IMR-90 (cell line): ENCODE measurements around the gene ZNF521. TPM values are rescaled to one million over a fixed set of nuclear protein-coding genes. Genes with fewer than 3 reads are reported as not detected.

Experiments used
- ATAC-seq: fragments of 200-7000 bp; cut with Tn5 transposase; 2 replicates; pipeline ENCODE4 v1.9.1; 2020; ENCODE audit warnings: low read depth, mild to moderate bottlenecking, moderate library complexity
- BruUV-seq: library from RNA; stranded (reverse); fragments of 400-500 nt; replicated peaks from 2 replicates; lab custom pipeline; 2021; lab: Mats Ljungman, UMichigan
- CTCF ChIA-PET: fragments of 300-600 bp; formaldehyde crosslinking; extraction: SDS; loops from one replicate; lab custom pipeline; 2021; ENCODE audit warnings: antibody characterized with exemption; lab: Yijun Ruan, JAX
- POLR2A ChIA-PET: fragments of 300-600 bp; sonication (Branson Sonifier 250); formaldehyde crosslinking; loops from one replicate; lab custom pipeline; 2022; ENCODE audit warnings: antibody characterized with exemption; ENCODE audit not compliant: unreplicated experiment; lab: Charles Lee
- DNase-seq: peaks from one replicate; pipeline ENCODE4 v3.0.0; 2013
- H2AFZ ChIP-seq: replicated peaks from 2 replicates; pipeline ENCODE3; 2013; ENCODE audit warnings: low read length, mild to moderate bottlenecking; ENCODE audit not compliant: poor library complexity
- H2AK5ac ChIP-seq: 2 replicates; pipeline ENCODE4 v1.6.1; 2013; ENCODE audit warnings: low read depth, low read length, inconsistent platforms
- H2AK9ac ChIP-seq: replicated peaks from 2 replicates; pipeline ENCODE3; 2013; ENCODE audit warnings: mild to moderate bottlenecking, low read depth, low read length, moderate library complexity; ENCODE audit not compliant: poor library complexity
- H2BK120ac ChIP-seq: 2 replicates; pipeline ENCODE4 v1.6.1; 2013; ENCODE audit warnings: low read depth, low read length, inconsistent platforms
- H2BK15ac ChIP-seq: 3 replicates; pipeline ENCODE4 v1.6.1; 2013; ENCODE audit warnings: low read depth, low read length, inconsistent platforms
- H2BK20ac ChIP-seq: 2 replicates; pipeline ENCODE4 v1.6.1; 2013; ENCODE audit warnings: low read depth, mild to moderate bottlenecking, inconsistent platforms, low read length, moderate library complexity
- H2BK5ac ChIP-seq: 2 replicates; pipeline ENCODE4 v1.6.1; 2013; ENCODE audit warnings: mild to moderate bottlenecking, low read depth, low read length, inconsistent platforms; ENCODE audit not compliant: poor library complexity, severe bottlenecking
- H3K14ac ChIP-seq: replicated peaks from 2 replicates; pipeline ENCODE4 v1.6.1; 2013; ENCODE audit warnings: low read depth, low read length, inconsistent platforms
- H3K18ac ChIP-seq: 2 replicates; pipeline ENCODE4 v1.6.1; 2013; ENCODE audit warnings: low read depth, low read length, control low read depth
- H3K23ac ChIP-seq: 2 replicates; pipeline ENCODE4 v1.6.1; 2013; ENCODE audit warnings: low read depth, low read length, inconsistent platforms
- H3K27ac ChIP-seq: 2 replicates; pipeline ENCODE4 v1.5.1; 2013; ENCODE audit warnings: mild to moderate bottlenecking, control low read depth, low read length; ENCODE audit not compliant: insufficient read depth
- H3K27me3 ChIP-seq: 2 replicates; pipeline ENCODE4 v1.6.1; 2013; ENCODE audit warnings: low read length; ENCODE audit not compliant: control insufficient read depth, insufficient read depth
- H3K36me3 ChIP-seq: 2 replicates; pipeline ENCODE4 v1.6.1; 2013; ENCODE audit warnings: low read length, mixed read lengths; ENCODE audit not compliant: control insufficient read depth, insufficient read depth
- H3K4ac ChIP-seq: 2 replicates; pipeline ENCODE4 v1.6.1; 2013; ENCODE audit warnings: low read depth, low read length, inconsistent platforms
- H3K4me1 ChIP-seq: 2 replicates; pipeline ENCODE4 v1.6.1; 2013; ENCODE audit warnings: low read length, mixed read lengths; ENCODE audit not compliant: control insufficient read depth, insufficient read depth
- H3K4me2 ChIP-seq: 2 replicates; pipeline ENCODE4 v1.6.1; 2013; ENCODE audit warnings: low read depth, mild to moderate bottlenecking, control low read depth, low read length, moderate library complexity
- H3K4me3 ChIP-seq: 2 replicates; pipeline ENCODE4 v1.5.1; 2013; ENCODE audit warnings: low read depth, mild to moderate bottlenecking, control low read depth, low read length, moderate library complexity; ENCODE audit not compliant: insufficient read depth
- H3K56ac ChIP-seq: 2 replicates; pipeline ENCODE4 v1.6.1; 2013; ENCODE audit warnings: low read length, inconsistent platforms; ENCODE audit not compliant: insufficient read depth; ENCODE audit errors: extremely low read depth
- H3K79me1 ChIP-seq, 2 experiments: 2 replicates each; pipeline ENCODE4 v1.6.1; 2013; ENCODE audit warnings: low read length in 2 of 2, inconsistent platforms in 1 of 2, low read depth in 1 of 2
- H3K9ac ChIP-seq: 2 replicates; pipeline ENCODE4 v1.6.1; 2013; ENCODE audit warnings: low read depth, low read length, control low read depth
- H3K9me1 ChIP-seq: 2 replicates; pipeline ENCODE4 v1.6.1; 2013; ENCODE audit warnings: low read length, inconsistent platforms; ENCODE audit not compliant: insufficient read depth
- H3K9me3 ChIP-seq: 2 replicates; pipeline ENCODE4 v1.6.1; 2013; ENCODE audit warnings: low read length; ENCODE audit not compliant: control insufficient read depth, insufficient read depth
- H4K20me1 ChIP-seq: 2 replicates; pipeline ENCODE4 v1.6.1; 2013; ENCODE audit warnings: low read length, inconsistent platforms; ENCODE audit not compliant: insufficient read depth
- H4K5ac ChIP-seq: 2 replicates; pipeline ENCODE4 v1.6.1; 2013; ENCODE audit warnings: mild to moderate bottlenecking, low read depth, low read length, control low read depth
- H4K8ac ChIP-seq, 2 experiments: 2 replicates each; pipeline ENCODE4 v1.6.1; 2013; ENCODE audit warnings: low read depth in 2 of 2, low read length in 2 of 2, control low read depth in 1 of 2, inconsistent platforms in 1 of 2
- H4K91ac ChIP-seq: 2 replicates; pipeline ENCODE4 v1.6.1; 2013; ENCODE audit warnings: low read depth, low read length, inconsistent platforms; ENCODE audit not compliant: insufficient read depth
- BHLHE40 ChIP-seq: fragments of 150-350 bp; IDR thresholded peaks from 2 replicates; pipeline ENCODE4 v1.6.1; 2016; ENCODE audit warnings: mild to moderate bottlenecking, low read depth, low read length
- CEBPB ChIP-seq: IDR thresholded peaks from 2 replicates; pipeline ENCODE4 v1.6.1; 2012; ENCODE audit warnings: low read depth, low read length, improper control_type of control experiment
- MAFK ChIP-seq: IDR thresholded peaks from 2 replicates; pipeline ENCODE4 v1.6.1; 2012; ENCODE audit warnings: low read depth, low read length, improper control_type of control experiment
- MAZ ChIP-seq: IDR thresholded peaks from 2 replicates; pipeline ENCODE4 v1.6.1; 2012; ENCODE audit warnings: low read depth, mild to moderate bottlenecking, low read length, improper control_type of control experiment, moderate library complexity, borderline replicate concordance
- NFE2L2 ChIP-seq: fragments of 150-350 bp; IDR thresholded peaks from 2 replicates; pipeline ENCODE4 v1.6.1; 2016; ENCODE audit warnings: low read depth, mild to moderate bottlenecking, low read length
- POLR2A ChIP-seq: IDR thresholded peaks from 2 replicates; pipeline ENCODE4 v1.6.1; 2012; ENCODE audit warnings: mild to moderate bottlenecking, low read depth, low read length
- RCOR1 ChIP-seq: IDR thresholded peaks from 2 replicates; pipeline ENCODE4 v1.6.1; 2012; ENCODE audit warnings: mild to moderate bottlenecking, low read length, improper control_type of control experiment; ENCODE audit not compliant: insufficient replicate concordance
- USF2 ChIP-seq: fragments of 150-350 bp; IDR thresholded peaks from 2 replicates; pipeline ENCODE4 v1.6.1; 2017; ENCODE audit warnings: mild to moderate bottlenecking, antibody characterized with exemption, low read length, low read depth
- WGBS, 2 experiments: methylation state at CpG; one replicate each; pipeline versions ENCODE4 v1.1.5 to v1.1.7; 2013; ENCODE audit warnings: missing lambda C conversion rate in 2 of 2; ENCODE audit not compliant: insufficient read length in 1 of 2; ENCODE audit errors: extremely low coverage in 2 of 2; 5-methylcytosine and 5-hydroxymethylcytosine counted together
- dilution Hi-C: fragments of 300-500 bp; cut with HindIII; formaldehyde crosslinking; loops from one replicate; pipeline ENCODE4 v1.14.3; 2018; ENCODE audit warnings: low sequenced_read_pairs; ENCODE audit not compliant: unreplicated experiment
- in situ Hi-C: fragments of 300-500 bp; cut with MboI; formaldehyde crosslinking; loops from 3 replicates; pipeline ENCODE4 v1.14.3; 2019; ENCODE audit warnings: low sequenced_read_pairs, inconsistent platforms, mixed read lengths
- intact Hi-C: fragments of 100-400 bp; cut with micrococcal nuclease; formaldehyde crosslinking; loops from 2 replicates; pipeline ENCODE4 v1.10.0; 2022
- polyA plus RNA-seq, 3 experiments: library from polyadenylated mRNA; depleted of rRNA; stranded (reverse); fragments of >200 nt; gene quantifications; 2 replicates each; pipeline ENCODE4 v1.2.3, GENCODE V29; 2012; ENCODE audit warnings: low replicate concordance in 1 of 3
- total RNA-seq: library from RNA; depleted of rRNA; stranded (reverse); fragments of >200 nt; gene quantifications from 2 replicates; pipeline ENCODE4 v1.2.3, GENCODE V29; 2012
- TF ChIP-seq, protein P1 (sequence below): fragments of 150-350 bp; IDR thresholded peaks from 2 replicates; pipeline ENCODE4 v1.6.1; 2016; ENCODE audit warnings: low read depth, mild to moderate bottlenecking, low read length, moderate library complexity, borderline replicate concordance

Gene ZNF521
- total and polyA plus RNA-seq, 2 of the 4 experiments (the other 2 are of a cell fraction) = 21.5 to 59.3 TPM

DNA sequence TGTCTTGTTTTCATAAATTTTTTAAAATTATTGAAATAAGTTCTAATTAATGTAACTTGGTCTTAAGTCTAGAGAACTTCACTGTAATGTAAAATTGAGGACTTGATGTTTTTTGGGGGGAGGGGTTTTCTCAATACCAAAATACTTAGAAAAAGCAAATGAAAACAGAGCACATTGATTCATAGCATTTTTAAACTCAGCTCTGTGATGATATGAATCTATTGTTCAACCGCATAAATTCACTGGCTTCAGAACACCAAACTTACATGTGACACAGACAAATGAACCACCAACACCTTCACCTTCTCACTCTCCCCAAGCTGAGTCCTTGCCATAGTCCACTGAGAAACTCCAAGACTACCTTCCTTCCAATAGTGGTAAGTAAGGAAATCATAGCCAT is 108.2 kb downstream of the ZNF521 start:
- dilution Hi-C loops (no loop called here), in situ Hi-C loops (no loop called here), intact Hi-C loops (no loop called here)
- H3K18ac ChIP-seq = no peak overlapping the region; the same call in 1 of the 2 replicates
- H3K9me1 ChIP-seq = peaks cover 9% of the 10 kb centered on the region
- no peaks in the 10 kb centered on the region for H3K36me3 ChIP-seq
- no peaks in the 10 kb centered on the region for H3K27me3 ChIP-seq
- no CpG with 5 or more reads among the region's 1 CpG for WGBS, 2 experiments
- no peak overlapping the region for H3K9ac ChIP-seq
- DNase-seq (no peak), ATAC-seq (no peak)
- peak overlapping the region; percentile 89 for H2BK20ac ChIP-seq
- peak overlapping the region; percentile 69 for H3K14ac ChIP-seq
- H2BK5ac ChIP-seq = no peak overlapping the region
- H3K56ac ChIP-seq = 0 out of 2 replicates have a peak overlapping the region, but pooled peaks have one; percentile 33
- peaks cover 30 to 52% of the 10 kb centered on the region in 2 experiments for H3K79me1 ChIP-seq
- no peak overlapping the region for H3K4me3 ChIP-seq
- H2AFZ ChIP-seq = no peak overlapping the region
- H3K23ac ChIP-seq = peak overlapping the region; percentile 82
- peak overlapping the region; percentile 33; the same call in 1 of the 2 replicates for H4K91ac ChIP-seq
- H4K8ac ChIP-seq = peak overlapping the region; percentile 56 to 70; a peak in 3 of 4 replicates
- no peak overlapping the region for H2AK9ac ChIP-seq
- ChIA-PET CTCF (interaction anchor here (0.8 kb wide), 1 partner anchor 20 kb away, joined by 3 read pairs; no protein-coding TSS in a partner anchor), POLR2A (interaction anchor here (1.0 kb wide), 1 partner anchor 10 kb away, joined by 5 read pairs; no protein-coding TSS in a partner anchor)
- TF ChIP-seq MAZ (no peak), USF2 (no peak), MAFK (no peak), RCOR1 (no peak), CEBPB (no peak), POLR2A (no peak), NFE2L2 (no peak), BHLHE40 (no peak)
- TF ChIP-seq, protein P1, sequence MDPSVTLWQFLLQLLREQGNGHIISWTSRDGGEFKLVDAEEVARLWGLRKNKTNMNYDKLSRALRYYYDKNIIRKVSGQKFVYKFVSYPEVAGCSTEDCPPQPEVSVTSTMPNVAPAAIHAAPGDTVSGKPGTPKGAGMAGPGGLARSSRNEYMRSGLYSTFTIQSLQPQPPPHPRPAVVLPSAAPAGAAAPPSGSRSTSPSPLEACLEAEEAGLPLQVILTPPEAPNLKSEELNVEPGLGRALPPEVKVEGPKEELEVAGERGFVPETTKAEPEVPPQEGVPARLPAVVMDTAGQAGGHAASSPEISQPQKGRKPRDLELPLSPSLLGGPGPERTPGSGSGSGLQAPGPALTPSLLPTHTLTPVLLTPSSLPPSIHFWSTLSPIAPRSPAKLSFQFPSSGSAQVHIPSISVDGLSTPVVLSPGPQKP = no peak
- peak overlapping the region; percentile 86; the same call in 1 of the 3 replicates for H2BK15ac ChIP-seq
- H4K5ac ChIP-seq = no peak overlapping the region; the same call in 1 of the 2 replicates
- peak overlapping the region; percentile 86 for H2BK120ac ChIP-seq
- H3K4me2 ChIP-seq = no peak overlapping the region
- peak overlapping the region; percentile 18; the same call in 1 of the 2 replicates for H3K27ac ChIP-seq
- peaks cover 28% of the 10 kb centered on the region for H3K4me1 ChIP-seq
- no peaks in the 10 kb centered on the region for H3K9me3 ChIP-seq
- H3K4ac ChIP-seq = peak overlapping the region; percentile 83
- H4K20me1 ChIP-seq = no peaks in the 10 kb centered on the region
- H2AK5ac ChIP-seq = peak overlapping the region; percentile 88
- BruUV-seq = no TSS peak
